ENCODE measurements around the gene SLC66A3.

- TF ChIP-seq CTCF (IDR thresholded peaks at IDR 0.05; ENCODE audit: low read depth, low read length) (no peak), EZH2phosphoT487 (IDR thresholded peaks at IDR 0.05; ENCODE audit: low read depth) (no peak)
Measured at GRCh38 chr2:11131166-11131920, 23.9 kb upstream of the SLC66A3 start.

Measured in OCI-LY3 (cell line).